H1 (cell line): ENCODE data around the gene IL31RA. TPM values are rescaled to one million over a fixed set of nuclear protein-coding genes. Genes with fewer than 3 reads are reported as not detected.

ENCODE experiments used
- CTCF ChIA-PET: fragments of 300-600 bp; sonication (Branson Sonifier 250); formaldehyde crosslinking; loops from one replicate; lab custom pipeline; 2021; ENCODE audit not compliant: partially characterized antibody; lab: Charles Lee
- POLR2A ChIA-PET: fragments of 300-600 bp; sonication (Branson Sonifier 250); formaldehyde crosslinking; loops from one replicate; lab custom pipeline; 2021; ENCODE audit warnings: inconsistent platforms; ENCODE audit not compliant: partially characterized antibody; lab: Charles Lee
- DNase-seq, 2 experiments: peaks; one replicate each; pipeline versions ENCODE4 v3.0.0 to v3.0.0-alpha.2; 2010 to 2022; ENCODE audit warnings: low spot score in 2 of 2, low read depth in 1 of 2, mixed read lengths in 1 of 2
- FAIRE-seq: peaks from 2 replicates; lab custom pipeline; 2011; peaks lifted over from hg19 to GRCh38; lab: Jason Lieb, UNC
- H2AFZ ChIP-seq: 2 replicates; pipeline ENCODE4 v1.8.1; 2012; ENCODE audit warnings: low read length, inconsistent platforms
- H2AK5ac ChIP-seq: 2 replicates; pipeline ENCODE4 v1.6.1; 2013; ENCODE audit warnings: low read depth, low read length
- H2BK120ac ChIP-seq: replicated peaks from 2 replicates; pipeline ENCODE3; 2013; ENCODE audit warnings: low read depth, low read length, inconsistent platforms
- H2BK12ac ChIP-seq: 2 replicates; pipeline ENCODE4 v1.6.1; 2013; ENCODE audit warnings: low read depth, low read length
- H2BK15ac ChIP-seq: 2 replicates; pipeline ENCODE4 v1.6.1; 2013; ENCODE audit warnings: low read length
- H2BK20ac ChIP-seq: 2 replicates; pipeline ENCODE4 v1.6.1; 2013; ENCODE audit warnings: low read length
- H2BK5ac ChIP-seq: 2 replicates; pipeline ENCODE4 v1.6.1; 2013; ENCODE audit warnings: low read depth, low read length
- H3K14ac ChIP-seq: 2 replicates; pipeline ENCODE4 v1.6.1; 2013; ENCODE audit warnings: inconsistent platforms; ENCODE audit not compliant: insufficient read length
- H3K18ac ChIP-seq: 2 replicates; pipeline ENCODE4 v1.6.1; 2013; ENCODE audit warnings: low read length; ENCODE audit errors: extremely low read depth
- H3K23ac ChIP-seq: 2 replicates; pipeline ENCODE4 v1.6.1; 2013; ENCODE audit warnings: inconsistent platforms; ENCODE audit not compliant: insufficient read length
- H3K23me2 ChIP-seq: 2 replicates; pipeline ENCODE4 v1.6.1; 2013; ENCODE audit warnings: low read depth, low read length
- H3K27ac ChIP-seq: 2 replicates; pipeline ENCODE4 v1.6.1; 2011; ENCODE audit warnings: low read depth, low read length, inconsistent platforms
- H3K27me3 ChIP-seq, 4 experiments: replicated peaks in 1 of 4; 1 replicate in 1 of 4; 2 replicates in 3 of 4; pipeline versions ENCODE4 v1.6.1 to v1.8.1; 2011 to 2013; ENCODE audit warnings: low read length in 3 of 4, mild to moderate bottlenecking in 3 of 4, inconsistent platforms in 2 of 4, mixed read lengths in 2 of 4, moderate library complexity in 1 of 4; ENCODE audit not compliant: control insufficient read depth in 3 of 4, insufficient read depth in 3 of 4; ENCODE audit errors: extremely low read depth in 1 of 4
- H3K36me3 ChIP-seq, 4 experiments: 2 replicates each; pipeline versions ENCODE4 v1.6.1 to v1.8.1; 2011 to 2013; ENCODE audit warnings: mild to moderate bottlenecking in 4 of 4, low read length in 3 of 4, moderate library complexity in 2 of 4, control low read depth in 1 of 4, inconsistent platforms in 1 of 4; ENCODE audit not compliant: insufficient read depth in 4 of 4, control insufficient read depth in 2 of 4
- H3K4ac ChIP-seq: replicated peaks from 2 replicates; pipeline ENCODE3; 2013; ENCODE audit warnings: low read length, low read depth, mixed read lengths, inconsistent platforms; ENCODE audit not compliant: insufficient read length
- H3K4me1 ChIP-seq, 4 experiments: replicated peaks in 1 of 4; 1 replicate in 1 of 4; 2 replicates in 3 of 4; pipeline versions ENCODE4 v1.6.1 to v1.8.1; 2011 to 2013; ENCODE audit warnings: low read length in 3 of 4, inconsistent platforms in 2 of 4, mixed read lengths in 1 of 4; ENCODE audit not compliant: insufficient read depth in 4 of 4, control insufficient read depth in 3 of 4
- H3K4me2 ChIP-seq, 2 experiments: 2 replicates each; pipeline versions ENCODE4 v1.6.1 to v1.8.1; 2011 to 2013; ENCODE audit warnings: low read depth in 2 of 2, low read length in 2 of 2, control low read depth in 1 of 2, inconsistent platforms in 1 of 2, mild to moderate bottlenecking in 1 of 2; ENCODE audit not compliant: insufficient read depth in 1 of 2
- H3K4me3 ChIP-seq, 4 experiments: fragments of 200-600, 300-600 bp in 1 of 4; sonication (generic), shearing (Covaris generic), sonication (Bioruptor Twin) in 1 of 4; 2 replicates each; pipeline versions ENCODE4 v1.5.1 to v1.8.1; 2011 to 2016; ENCODE audit warnings: low read length in 4 of 4, low read depth in 3 of 4, control low read depth in 2 of 4, inconsistent platforms in 2 of 4, mild to moderate bottlenecking in 2 of 4, mixed read lengths in 1 of 4, moderate library complexity in 1 of 4; ENCODE audit not compliant: insufficient read depth in 2 of 4; ENCODE audit errors: extremely low read depth in 1 of 4
- H3K56ac ChIP-seq: replicated peaks from 2 replicates; pipeline ENCODE3; 2013; ENCODE audit warnings: low read depth, mild to moderate bottlenecking, mixed read lengths, low read length, inconsistent platforms; ENCODE audit not compliant: insufficient read length
- H3K79me1 ChIP-seq: 2 replicates; pipeline ENCODE4 v1.6.1; 2013; ENCODE audit warnings: low read depth, low read length, control low read depth
- H3K79me2 ChIP-seq, 2 experiments: 2 replicates each; pipeline versions ENCODE4 v1.6.1 to v1.8.1; 2012 to 2013; ENCODE audit warnings: low read length in 2 of 2, mild to moderate bottlenecking in 2 of 2, inconsistent platforms in 1 of 2; ENCODE audit not compliant: insufficient read depth in 2 of 2, control insufficient read depth in 1 of 2
- H3K9ac ChIP-seq, 4 experiments: replicated peaks in 1 of 4; 1 replicate in 1 of 4; 2 replicates in 3 of 4; pipeline versions ENCODE4 v1.6.1 to v1.8.1; 2011 to 2013; ENCODE audit warnings: low read depth in 3 of 4, low read length in 3 of 4, control low read depth in 2 of 4, mild to moderate bottlenecking in 2 of 4, moderate library complexity in 2 of 4, inconsistent platforms in 1 of 4; ENCODE audit errors: extremely low read depth in 1 of 4
- H3K9me3 ChIP-seq, 2 experiments: 2 replicates each; pipeline versions ENCODE4 v1.6.1 to v1.8.1; 2012 to 2013; ENCODE audit warnings: mild to moderate bottlenecking in 2 of 2, moderate library complexity in 2 of 2, control low read depth in 1 of 2, inconsistent platforms in 1 of 2, low read depth in 1 of 2, low read length in 1 of 2, mixed read lengths in 1 of 2; ENCODE audit not compliant: insufficient read depth in 2 of 2
- H4K20me1 ChIP-seq, 2 experiments: replicated peaks in 1 of 2; 2 replicates each; pipeline versions ENCODE3 to v1.8.1; 2011 to 2013; ENCODE audit warnings: inconsistent platforms in 2 of 2, low read length in 2 of 2, mild to moderate bottlenecking in 1 of 2; ENCODE audit not compliant: insufficient read depth in 2 of 2, control insufficient read depth in 1 of 2
- H4K5ac ChIP-seq: 2 replicates; pipeline ENCODE4 v1.6.1; 2013; ENCODE audit warnings: low read length, low read depth, mixed read lengths, inconsistent platforms; ENCODE audit not compliant: insufficient read length
- H4K8ac ChIP-seq: 2 replicates; pipeline ENCODE4 v1.8.0; 2013; ENCODE audit warnings: mild to moderate bottlenecking, moderate library complexity, low read length, inconsistent platforms; ENCODE audit not compliant: insufficient read depth; ENCODE audit errors: extremely low read depth
- H4K91ac ChIP-seq: replicated peaks from 2 replicates; pipeline ENCODE3; 2013; ENCODE audit warnings: low read length, mixed read lengths, inconsistent platforms; ENCODE audit not compliant: insufficient read length
- WGBS, 2 experiments: shearing (Covaris generic) in 1 of 2; methylation state at CpG; one replicate each; pipeline versions ENCODE4 v1.1.6 to v1.1.7; 2013 to 2015; ENCODE audit warnings: low lambda C conversion rate in 2 of 2, mixed read lengths in 2 of 2, inconsistent platforms in 1 of 2, low coverage in 1 of 2, missing lambda C conversion rate in 1 of 2; ENCODE audit not compliant: insufficient replicate concordance in 2 of 2, insufficient coverage in 1 of 2, insufficient read length in 1 of 2; ENCODE audit errors: extremely low coverage in 1 of 2, missing lambda C conversion rate in 1 of 2; 5-methylcytosine and 5-hydroxymethylcytosine counted together
- polyA plus RNA-seq, 7 experiments: library from polyadenylated mRNA; depleted of rRNA in 3 of 7; stranded (reverse) in 5 of 7; unstranded in 2 of 7; fragments of >200 nt in 5 of 7; fragments of 200-250 nt in 2 of 7; gene quantifications; 1 replicate in 5 of 7; 2 replicates in 1 of 7; 4 replicates in 1 of 7; pipeline versions ENCODE4 v1.2.1 to v1.2.3, GENCODE V29; 2011 to 2013; ENCODE audit warnings: missing spikeins in 2 of 7, mixed read lengths in 2 of 7
- total RNA-seq: library from RNA; stranded (reverse); fragmentation: NEBNext Ultra II Directional; extraction: Animal tissue kit (Norgen Biotek cat#: 25700); gene quantifications from 2 replicates; pipeline ENCODE4 v1.2.1, GENCODE V29; 2021

IL31RA gene
- total and polyA plus RNA-seq, 2 of the 8 experiments (the other 6 are each of a cell fraction or from before 2014, with no cell fraction given) = not detected

DNA sequence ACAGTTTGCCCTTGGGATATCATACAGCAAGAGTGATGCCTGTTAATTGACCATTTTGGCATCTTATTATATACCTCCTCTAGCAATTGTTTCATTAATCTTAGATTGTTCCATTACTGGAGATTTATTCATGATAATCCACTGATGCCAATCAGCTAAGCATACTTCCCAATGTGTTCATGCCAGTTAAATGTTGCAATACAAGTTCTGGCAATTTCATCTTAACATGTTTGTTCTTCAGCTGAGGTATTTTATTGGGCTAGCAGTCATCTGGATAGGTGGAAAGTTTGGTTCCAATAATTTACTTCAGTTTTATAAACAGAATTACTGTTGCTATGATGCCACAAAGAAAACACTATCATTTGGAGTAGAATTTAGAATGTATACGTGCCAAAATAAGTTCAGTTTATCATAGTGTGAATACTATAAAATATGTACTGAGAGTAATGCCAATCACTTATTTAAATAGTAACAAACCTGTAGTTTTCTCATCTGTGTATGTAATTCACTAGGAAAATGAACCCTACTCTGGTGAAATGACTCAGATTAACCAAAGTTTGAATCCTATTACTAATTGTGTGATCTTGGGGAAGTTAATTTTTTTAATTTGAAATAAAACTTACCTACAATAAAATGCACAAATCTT lies 27.9 kb upstream of the IL31RA start:
- Histone ChIP-seq H3K18ac (no peak overlapping the region), H2BK20ac (no peak overlapping the region), H4K5ac (no peak overlapping the region), H4K20me1 (no peaks in the 10 kb centered on the region), H3K23me2 (peaks cover 4% of the 10 kb centered on the region; the same call in 1 of the 2 replicates), H2BK5ac (no peak overlapping the region), H3K36me3 (no peaks in the 10 kb centered on the region), H4K8ac (no peak overlapping the region), H3K14ac (no peak overlapping the region), H3K9ac (no peak overlapping the region), H2BK12ac (no peak overlapping the region), H3K23ac (no peak overlapping the region), H3K79me2 (no peaks in the 10 kb centered on the region), H3K4ac (no peak overlapping the region), H3K4me1 (peaks cover 0 to 4% (median 0%) of the 10 kb centered on the region in 4 experiments; a peak in 1 of 7 replicates), H3K4me2 (no peak overlapping the region), H3K27ac (no peak overlapping the region), H3K56ac (no peak overlapping the region), H3K9me3 (no peaks in the 10 kb centered on the region), H2AK5ac (no peak overlapping the region), H3K79me1 (no peaks in the 10 kb centered on the region), H2BK15ac (no peak overlapping the region), H2AFZ (no peak overlapping the region), H2BK120ac (no peak overlapping the region), H3K27me3 (peaks cover 0 to 2% (median 0%) of the 10 kb centered on the region in 4 experiments; a peak in 1 of 7 replicates), H3K4me3 (no peak overlapping the region), H4K91ac (no peak overlapping the region)
- FAIRE-seq = no peak
- 88% methylated on average over 1 of the region's 1 CpG; no CpG with 5 or more reads in 1 of the 2 experiments for WGBS, 2 experiments
- no peak for DNase-seq
- POLR2A ChIA-PET = no interaction called here
- CTCF ChIA-PET = no interaction called here
